Kidney epithelial cell (primary cell): ENCODE measurements around the gene MAD1L1. TPM values are rescaled to one million over a fixed set of nuclear protein-coding genes. Genes with fewer than 3 reads are reported as not detected.

ENCODE experiments used
- DNase-seq: peaks from one replicate; pipeline ENCODE4 v3.0.0-alpha.2; 2010; ENCODE audit warnings: low read depth
- H3K27me3 ChIP-seq: 2 replicates; pipeline ENCODE4 v1.6.0; 2011; ENCODE audit warnings: low read length; ENCODE audit not compliant: control insufficient read depth, insufficient read depth
- H3K36me3 ChIP-seq: 2 replicates; pipeline ENCODE4 v1.5.1; 2011; ENCODE audit warnings: low read length; ENCODE audit not compliant: control insufficient read depth, insufficient read depth
- H3K4me3 ChIP-seq: 2 replicates; pipeline ENCODE4 v1.5.1; 2011; ENCODE audit warnings: low read depth, mild to moderate bottlenecking, control low read depth, low read length
- CTCF ChIP-seq: IDR thresholded peaks from 2 replicates; pipeline ENCODE4 v1.5.1; 2011; ENCODE audit warnings: mild to moderate bottlenecking, moderate library complexity, low read length, control low read depth, inconsistent platforms; ENCODE audit not compliant: insufficient read depth, poor library complexity, severe bottlenecking
- total RNA-seq: library from RNA; depleted of rRNA; stranded (reverse); fragments of >200 nt; gene quantifications from 2 replicates; pipeline ENCODE4 v1.2.3, GENCODE V29; 2015

MAD1L1 gene
- total RNA-seq, 1 donor from 2014 or later = 61.2 TPM

DNA sequence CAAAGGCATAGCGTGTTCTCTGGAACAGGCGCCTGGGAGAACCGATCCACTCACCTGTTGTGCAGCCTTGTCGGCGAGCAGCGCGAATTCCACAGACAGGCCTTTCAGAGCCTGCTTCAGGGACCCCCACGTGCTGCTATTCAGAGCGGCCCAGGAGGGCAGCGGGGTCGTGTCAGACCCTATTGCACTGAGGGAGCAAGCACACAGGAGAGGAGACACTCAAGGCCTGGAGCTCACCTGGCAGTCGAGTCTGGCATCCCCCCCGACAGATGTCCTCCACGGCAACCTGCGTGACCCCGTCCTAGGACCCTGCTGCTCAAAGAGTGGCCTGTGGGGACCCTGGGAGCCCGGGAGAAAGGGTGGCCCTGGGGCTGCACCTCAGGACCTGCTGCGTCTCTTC, 30.4 kb upstream of the MAD1L1 start:
- Histone ChIP-seq H3K27me3 (no peaks in the 10 kb centered on the region), H3K4me3 (no peak overlapping the region), H3K36me3 (peaks cover 2% of the 10 kb centered on the region)
- DNase-seq = no peak
- TF ChIP-seq CTCF = no peak

DNA sequence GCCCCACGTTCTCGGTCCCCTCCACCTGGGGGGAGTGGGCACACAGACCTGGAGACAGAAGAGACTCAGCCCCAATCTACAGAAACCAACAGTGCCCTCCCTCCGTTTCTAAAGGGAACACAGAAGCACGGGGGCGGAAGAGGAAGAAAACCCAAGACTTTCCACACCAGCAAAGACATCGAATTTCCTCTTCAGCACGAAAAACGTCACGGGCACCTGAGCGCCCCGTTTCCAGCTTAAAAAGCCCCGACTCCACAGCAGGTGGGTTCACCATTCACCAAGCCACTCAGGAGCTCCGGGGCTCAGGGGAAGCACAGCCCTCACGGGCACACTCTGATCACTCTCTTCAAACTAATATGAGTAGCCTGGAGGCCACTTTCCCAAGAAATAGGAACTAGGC, 28.9 kb upstream of the MAD1L1 start:
- Histone ChIP-seq H3K27me3 (no peaks in the 10 kb centered on the region), H3K36me3 (peaks cover 2% of the 10 kb centered on the region), H3K4me3 (no peak overlapping the region)
- DNase-seq = no peak
- TF ChIP-seq CTCF = no peak

DNA sequence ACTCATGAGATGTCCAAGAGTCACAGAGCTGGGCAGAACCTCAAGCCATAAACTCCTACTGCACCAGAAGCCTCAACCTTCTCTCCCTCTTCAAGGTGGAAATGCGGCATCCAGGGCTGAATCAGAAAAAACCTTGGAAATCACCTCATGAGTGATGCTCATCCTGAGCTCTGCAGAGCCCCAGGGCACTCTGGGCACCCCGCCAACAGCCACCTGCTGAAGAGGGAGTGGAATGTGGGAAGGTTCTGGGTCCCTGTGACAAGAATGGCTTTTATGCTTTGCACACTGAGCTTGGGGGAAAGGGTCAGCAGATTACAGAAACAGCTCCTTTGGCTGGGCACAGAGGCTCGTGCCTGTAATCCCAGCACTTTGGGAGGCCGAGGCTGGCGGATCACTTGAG, 28.1 kb upstream of the MAD1L1 start:
- no peak for TF ChIP-seq CTCF
- no peak for DNase-seq

GRCh38 chr7:2259480-2259879, 26.7 kb upstream of the MAD1L1 start:
- TF ChIP-seq CTCF = no peak
- Histone ChIP-seq H3K4me3 (no peak overlapping the region), H3K36me3 (peaks cover 2% of the 10 kb centered on the region), H3K27me3 (no peaks in the 10 kb centered on the region)
- DNase-seq = no peak

More for the DNA sequence above, 28.1 kb upstream of the MAD1L1 start:
- H3K27me3 ChIP-seq = no peaks in the 10 kb centered on the region
- peaks cover 2% of the 10 kb centered on the region for H3K36me3 ChIP-seq
- H3K4me3 ChIP-seq = no peak overlapping the region

GRCh38 chr7:2258661-2259365, 26.1 kb upstream of the MAD1L1 start:
- DNase-seq = no peak
- Histone ChIP-seq H3K36me3 (no peaks in the 10 kb centered on the region), H3K27me3 (no peaks in the 10 kb centered on the region), H3K4me3 (no peak overlapping the region)
- no peak for TF ChIP-seq CTCF

DNA sequence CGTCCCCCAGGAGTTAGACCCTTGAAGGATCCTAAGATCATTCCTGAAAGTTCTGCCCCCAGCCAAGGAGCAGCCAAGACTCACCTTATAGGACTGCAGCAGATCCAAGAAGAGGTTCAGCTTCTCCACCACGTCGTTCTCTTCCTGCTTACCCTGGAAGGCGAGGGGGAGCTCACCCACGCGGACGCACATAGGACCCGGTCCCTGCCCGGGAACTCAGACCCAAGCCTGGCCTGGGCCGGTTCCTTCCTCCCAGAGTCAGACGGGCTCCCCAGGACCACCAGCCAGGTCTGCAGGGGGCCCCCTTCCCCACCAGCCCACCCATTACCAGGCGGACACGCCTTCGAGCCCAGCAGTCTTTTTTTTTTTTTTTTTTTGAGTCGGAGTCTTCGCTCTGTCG, 24.9 kb upstream of the MAD1L1 start:
- Histone ChIP-seq H3K36me3 (no peaks in the 10 kb centered on the region), H3K27me3 (no peaks in the 10 kb centered on the region), H3K4me3 (no peak overlapping the region)
- DNase-seq = no peak
- TF ChIP-seq CTCF = no peak
